GM12878 (cell line): ENCODE data around the gene ZNF692. TPM values are rescaled to one million over a fixed set of nuclear protein-coding genes. Genes with fewer than 3 reads are reported as not detected.

Source experiments
- ASH2L ChIP-seq: fragments of 300-600, 200-600 bp; sonication (generic); IDR thresholded peaks from 2 replicates; pipeline ENCODE4 v1.6.1; 2017; ENCODE audit warnings: low read depth, mild to moderate bottlenecking, borderline replicate concordance
- ETV6 ChIP-seq, 2 experiments: fragments of 450-650 bp in 1 of 2; IDR thresholded peaks in 1 of 2; conservative IDR thresholded peaks in 1 of 2; 2 replicates each; pipeline ENCODE4 v1.6.1; 2014; ENCODE audit warnings: antibody characterized with exemption in 1 of 2, borderline replicate concordance in 1 of 2, low read depth in 1 of 2, mild to moderate bottlenecking in 1 of 2, moderate library complexity in 1 of 2
- FOS ChIP-seq: IDR thresholded peaks from 3 replicates; pipeline ENCODE4 v1.6.1; 2011; ENCODE audit warnings: borderline replicate concordance; ENCODE audit not compliant: insufficient read length; ENCODE audit errors: extremely low read depth
- HDGF ChIP-seq: fragments of 450-650 bp; IDR thresholded peaks from 2 replicates; pipeline ENCODE4 v1.6.1; 2016; ENCODE audit warnings: antibody characterized with exemption
- MXI1 ChIP-seq: fragments of 150-350 bp; IDR thresholded peaks from 2 replicates; pipeline ENCODE4 v1.6.1; 2011; ENCODE audit warnings: low read depth, mild to moderate bottlenecking, inconsistent platforms, low read length, improper control_type of control experiment
- SREBF2 ChIP-seq: IDR thresholded peaks from 2 replicates; pipeline ENCODE4 v1.6.1; 2012; ENCODE audit warnings: mild to moderate bottlenecking, low read length
- TBL1XR1 ChIP-seq: IDR thresholded peaks from 2 replicates; pipeline ENCODE4 v1.6.1; 2012; ENCODE audit warnings: low read depth, low read length, improper control_type of control experiment
- TCF7 ChIP-seq: IDR thresholded peaks from 2 replicates; pipeline ENCODE4 v1.6.1; 2014; ENCODE audit warnings: antibody characterized with exemption, borderline replicate concordance
- ZBTB11 ChIP-seq: fragments of 450-650 bp; formaldehyde crosslinking; IDR thresholded peaks from 2 replicates; pipeline ENCODE4 v1.5.0; 2022; ENCODE audit warnings: mild to moderate bottlenecking, missing genetic modification characterization
- ZNF592 ChIP-seq: fragments of 450-650 bp; IDR thresholded peaks from 2 replicates; pipeline ENCODE4 v1.6.1; 2017; ENCODE audit warnings: mild to moderate bottlenecking, moderate library complexity
- polyA plus RNA-seq, 11 experiments: library from polyadenylated mRNA; depleted of rRNA in 4 of 11; unstranded in 6 of 11; stranded (reverse) in 5 of 11; fragments of >200 nt; fragmentation: Nextera tagmentation in 4 of 11; fragmentation: Illumina TruSeq in 1 of 11; extraction: Ambion mirVana in 4 of 11; extraction: Trizol in 1 of 11; gene quantifications; 1 replicate in 1 of 11; 2 replicates in 10 of 11; pipeline versions ENCODE4 v1.2.1 to v1.2.3, GENCODE V29; 2011 to 2016; ENCODE audit warnings: inconsistent platforms in 2 of 11, missing spikeins in 2 of 11, low read depth in 1 of 11
- total RNA-seq, 4 experiments: library from RNA; depleted of rRNA in 3 of 4; stranded (reverse); fragments of >200 nt in 3 of 4; fragmentation: Illumina TruSeq in 1 of 4; extraction: Trizol in 1 of 4; gene quantifications; 2 replicates each; pipeline versions ENCODE4 v1.2.1 to v1.2.3, GENCODE V29; 2013 to 2021

The ZNF692 gene
- total and polyA plus RNA-seq, 10 of the 15 experiments (the other 5 are each of a cell fraction or from before 2014, with no cell fraction given), result 5.3 to 76.6 (median 36.9) TPM

GRCh38 chr1:248816042-248816851 is 42.6 kb downstream of the ZNF692 start (continued):
- TF ChIP-seq ZNF592 (no peak), ETV6 (conservative IDR thresholded peaks at IDR 0.05 in 1 of 2, IDR thresholded peaks at IDR 0.05 in 1 of 2; ENCODE audit: borderline replicate concordance in 1 of 2, low read depth in 1 of 2) (no peak), HDGF (no peak), TBL1XR1 (no peak), ASH2L (no peak), MXI1 (no peak), TCF7 (no peak), ZBTB11 (CRISPR knock-in tag) (no peak), SREBF2 (no peak), FOS (no peak)
